SK-N-MC (cell line): ENCODE results near the gene FOXD1.

ENCODE experiments used
- EZH2 ChIP-seq: fragments of 200-600 bp; sonication (generic); IDR thresholded peaks from one replicate; pipeline ENCODE4 v1.6.1; 2017; ENCODE audit warnings: antibody characterized with exemption
- POLR2AphosphoS5 ChIP-seq: IDR thresholded peaks from 2 replicates; pipeline ENCODE4 v1.6.1; 2012; ENCODE audit warnings: mild to moderate bottlenecking, low read depth, low read length, borderline replicate concordance

GRCh38 chr5:73454379-73455036, 5.9 kb upstream of the FOXD1 start:
- TF ChIP-seq EZH2 (no peak), POLR2AphosphoS5 (no peak)
